Measurements from ENCODE around the gene MB21D2. TPM values are rescaled to one million over a fixed set of nuclear protein-coding genes. Genes with fewer than 3 reads are reported as not detected.

Gene MB21D2
- total RNA-seq, 1 donor from 2014 or later: 106 TPM

DNA sequence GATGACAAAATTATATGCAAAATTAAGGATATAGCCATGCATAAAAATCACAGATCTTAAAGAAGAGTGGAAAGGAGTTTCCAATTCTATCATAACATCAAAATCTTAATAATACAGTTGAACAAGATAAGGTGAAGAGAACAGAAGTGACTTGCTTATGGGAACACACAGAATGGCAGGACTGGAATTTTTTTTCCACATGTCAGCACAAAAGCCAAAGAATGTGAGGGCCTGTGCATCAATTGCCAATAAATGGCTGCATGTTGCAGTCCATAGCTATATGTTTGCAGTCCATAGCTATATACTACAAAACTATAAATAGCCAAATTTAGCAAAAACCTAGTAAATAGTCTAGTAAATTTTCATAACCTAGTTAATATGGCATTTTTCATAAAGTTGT lies 10.4 kb upstream of the MB21D2 start:
- FAIRE-seq (no peak), DNase-seq (ENCODE audit: low spot score in 2 of 2) (no peak)

DNA sequence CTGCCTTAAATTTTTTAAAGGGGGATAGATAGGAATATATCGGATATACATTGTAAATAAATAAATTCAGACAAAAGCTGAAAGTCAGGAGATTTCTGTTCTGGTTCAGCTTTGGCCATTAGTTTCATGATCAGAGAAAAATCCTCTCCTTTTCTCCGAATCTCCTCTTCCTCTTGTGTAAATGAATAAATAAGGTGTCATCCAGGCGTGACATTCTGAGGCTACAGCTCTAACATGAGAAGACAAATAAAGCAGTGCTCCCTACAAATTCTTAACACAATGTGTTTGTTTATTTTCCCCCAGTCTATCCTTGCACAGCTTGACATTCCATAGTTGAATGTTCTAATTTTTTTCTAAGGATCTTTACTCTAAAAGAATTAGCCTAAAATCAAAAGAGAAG lies 9.4 kb upstream of the MB21D2 start:
- FAIRE-seq (no peak), DNase-seq (ENCODE audit: low spot score in 2 of 2) (no peak)

DNA sequence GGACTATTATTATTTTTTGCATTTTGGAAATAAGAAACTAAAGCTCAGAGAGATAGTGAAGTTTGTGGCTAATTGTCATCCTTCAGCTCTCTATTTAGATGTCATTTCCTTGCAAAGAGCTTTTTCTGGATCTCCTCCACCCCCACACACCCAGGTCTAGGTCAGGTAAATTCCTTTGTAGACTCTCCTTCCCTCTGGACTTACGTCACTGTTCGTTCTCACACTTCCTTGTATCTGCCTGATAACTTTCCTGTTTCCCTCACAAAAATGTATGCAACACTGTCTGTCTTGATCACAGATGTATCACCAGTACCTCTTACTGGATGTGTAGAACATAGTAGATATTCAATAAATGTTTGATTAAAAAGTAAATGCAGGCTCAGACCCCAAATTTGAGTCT lies 6.1 kb upstream of the MB21D2 start:
- DNase-seq (ENCODE audit: low spot score in 2 of 2) (no peak), FAIRE-seq (no peak)

DNA sequence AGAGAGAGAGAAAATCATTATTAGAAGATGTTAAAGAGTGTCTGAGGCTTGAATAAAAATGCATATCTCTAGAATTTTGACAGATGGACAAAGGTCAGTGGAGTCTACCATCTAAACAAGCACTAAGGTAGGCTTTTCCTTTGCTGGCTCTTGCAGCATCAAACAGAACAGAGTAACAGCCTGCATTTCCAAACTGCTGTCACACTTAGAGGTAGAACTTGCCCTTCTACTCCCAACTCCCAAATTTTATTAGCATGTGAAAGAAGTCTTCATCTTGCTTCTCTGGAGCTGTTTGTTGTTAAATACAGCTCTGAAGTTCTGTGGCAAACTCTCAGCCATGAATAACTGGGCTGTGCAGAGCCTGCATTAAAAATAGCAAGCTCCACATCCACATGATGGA lies 4.1 kb upstream of the MB21D2 start:
- FAIRE-seq (no peak), DNase-seq (ENCODE audit: low spot score in 2 of 2) (no peak)

DNA sequence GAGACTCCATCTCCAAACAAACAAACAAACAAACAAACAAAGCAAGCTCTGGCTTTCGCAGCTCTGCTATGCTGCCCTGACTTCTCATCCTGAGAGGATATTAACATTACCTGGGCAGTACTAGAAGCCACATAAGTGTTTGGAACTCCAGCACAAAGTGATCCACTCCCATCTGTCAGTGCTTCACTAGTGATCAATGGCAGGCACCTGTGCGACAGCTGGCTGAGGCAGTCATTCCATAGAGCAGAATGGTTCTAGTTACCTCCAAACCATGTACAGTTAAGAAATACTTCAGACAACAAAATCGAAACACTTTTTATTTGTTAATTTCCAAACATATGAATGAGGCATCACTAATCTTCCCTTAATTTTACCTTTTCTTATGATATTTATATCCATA lies 2.8 kb upstream of the MB21D2 start:
- no peak for FAIRE-seq

DNA sequence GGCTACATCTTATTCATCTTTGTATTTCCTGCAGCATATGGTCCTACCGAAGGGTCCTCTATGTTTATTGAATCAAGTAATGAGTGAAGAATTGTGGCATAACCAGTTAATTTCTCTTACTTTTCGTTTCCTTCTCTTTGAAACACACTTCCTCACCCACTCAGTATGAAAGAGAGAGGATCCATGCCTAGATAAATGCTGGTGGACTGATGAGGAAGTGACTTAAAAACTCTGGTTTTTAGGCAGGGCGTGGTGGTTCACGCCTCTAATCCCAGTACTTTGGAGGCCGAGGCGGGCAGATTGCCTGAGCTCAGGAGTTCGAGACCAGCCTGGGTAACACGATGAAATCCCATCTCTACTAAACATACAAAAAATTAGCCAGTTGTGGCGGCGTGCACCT lies 2.2 kb upstream of the MB21D2 start:
- no peak for FAIRE-seq
- no peak for DNase-seq (ENCODE audit: low spot score in 2 of 2)

More for the DNA sequence above, 2.8 kb upstream of the MB21D2 start:
- DNase-seq (ENCODE audit: low spot score in 2 of 2): no peak

DNA sequence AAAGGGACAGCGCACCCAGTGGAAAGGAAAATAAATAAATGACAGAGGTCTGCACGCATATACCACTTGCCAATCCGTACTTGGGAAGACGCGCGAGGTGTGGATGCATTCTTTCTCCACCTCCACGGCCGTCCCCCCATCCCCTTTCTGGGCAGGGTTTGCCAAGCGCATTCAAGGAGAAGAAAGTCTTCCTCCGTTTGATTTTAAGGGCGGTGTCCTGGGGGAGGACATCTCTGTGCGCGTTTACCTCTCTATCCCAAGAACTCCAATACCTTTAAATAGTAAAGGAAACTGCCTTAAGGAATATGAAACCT lies 576 bp upstream of the MB21D2 start:
- DNase-seq (ENCODE audit: low spot score in 2 of 2) (no peak), FAIRE-seq (no peak)

DNA sequence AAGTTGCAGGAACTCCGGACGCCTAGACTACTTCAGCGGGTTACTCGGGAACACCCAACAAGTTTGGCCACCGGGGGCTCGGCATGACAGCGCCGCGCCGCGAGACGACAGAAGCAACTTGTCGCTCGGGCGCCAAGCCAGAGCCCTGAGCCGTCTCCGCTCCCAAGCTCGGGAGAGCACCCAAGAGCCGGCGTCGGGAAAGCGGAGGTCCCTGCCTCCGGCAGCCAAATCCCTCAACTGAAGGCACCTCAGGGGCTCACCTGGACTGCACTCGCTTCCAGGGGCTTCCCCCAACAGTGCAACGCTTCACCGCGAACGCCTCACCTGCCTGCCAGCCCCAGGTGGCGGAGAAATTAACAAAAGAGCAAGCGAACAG lies 640 bp downstream of the MB21D2 start:
- DNase-seq (ENCODE audit: low spot score in 2 of 2): peak; percentile 41 to 62
- no peak for FAIRE-seq

DNA sequence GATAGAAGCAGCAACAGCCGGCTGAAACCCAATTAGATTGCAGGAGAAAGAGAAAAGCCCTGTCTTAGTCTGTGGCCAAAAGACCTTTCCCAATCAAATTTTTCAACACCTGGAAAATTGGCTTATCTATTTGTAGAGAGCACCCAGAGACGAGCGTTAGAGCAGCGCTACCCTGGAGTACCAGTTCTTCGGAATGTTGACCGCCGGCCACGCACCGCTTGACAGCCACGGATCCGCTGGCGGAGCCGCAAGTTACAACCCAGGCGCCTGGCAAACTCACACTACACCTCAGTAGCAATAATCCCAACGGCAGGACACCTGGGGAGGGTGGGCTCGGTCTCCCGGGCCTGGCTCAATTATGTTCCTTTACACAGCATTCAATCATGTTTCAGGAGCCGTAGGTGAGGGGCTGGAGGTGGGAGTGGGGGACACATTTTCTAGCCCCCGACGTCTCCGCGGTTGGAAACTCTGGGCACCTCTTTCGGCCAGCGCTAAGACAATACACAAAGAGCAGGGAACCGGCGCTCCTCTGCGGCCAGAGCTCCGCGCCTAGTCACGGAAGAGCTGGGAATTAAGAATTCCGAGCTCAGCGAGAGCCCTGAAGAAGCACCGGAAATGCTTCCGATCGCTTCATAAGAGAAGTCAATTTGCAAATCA lies 1.2 kb downstream of the MB21D2 start:
- no peak for DNase-seq (ENCODE audit: low spot score in 2 of 2)
- FAIRE-seq: no peak

DNA sequence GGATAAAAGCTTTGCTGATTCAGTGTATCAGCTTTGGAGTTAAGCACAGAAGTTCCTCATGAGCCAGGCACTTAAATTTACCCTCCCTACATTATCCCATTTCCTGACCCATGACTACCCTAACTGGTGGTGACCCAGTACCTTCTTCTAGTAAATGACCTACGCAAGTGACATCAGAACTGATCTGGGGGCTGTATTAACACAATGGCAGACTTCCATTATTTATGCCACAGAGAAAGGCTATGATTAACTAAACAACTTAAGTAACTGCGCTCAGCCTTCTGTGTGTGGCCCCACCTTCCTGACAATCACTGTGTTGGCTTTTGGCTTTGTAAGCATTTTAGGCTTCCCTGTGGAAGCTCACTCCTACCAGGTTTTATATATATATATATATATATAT lies 1.9 kb downstream of the MB21D2 start:
- DNase-seq (ENCODE audit: low spot score in 2 of 2): no peak
- no peak for FAIRE-seq

DNA sequence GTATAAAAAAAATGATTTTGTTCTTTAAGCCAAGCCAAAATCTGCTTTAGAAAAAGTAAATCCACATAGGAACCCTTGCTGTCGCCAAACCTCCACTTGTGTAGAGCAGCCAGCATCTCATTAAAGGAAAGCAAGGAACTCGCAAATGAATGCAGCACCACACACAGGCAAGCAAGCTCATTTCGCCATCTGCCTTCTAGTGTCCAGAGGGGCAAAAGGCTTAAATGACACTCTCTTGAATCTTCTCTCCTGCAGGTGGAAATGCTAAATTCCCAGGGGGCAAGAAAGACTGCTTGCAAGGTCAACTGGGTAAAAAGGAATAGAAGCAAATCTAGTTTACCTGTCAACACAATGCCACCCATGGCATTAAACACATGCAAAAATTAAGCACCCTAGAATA lies 2.4 kb downstream of the MB21D2 start:
- DNase-seq (ENCODE audit: low spot score in 2 of 2) (peak in 1 of 2 donors; percentile 35), FAIRE-seq (no peak)

DNA sequence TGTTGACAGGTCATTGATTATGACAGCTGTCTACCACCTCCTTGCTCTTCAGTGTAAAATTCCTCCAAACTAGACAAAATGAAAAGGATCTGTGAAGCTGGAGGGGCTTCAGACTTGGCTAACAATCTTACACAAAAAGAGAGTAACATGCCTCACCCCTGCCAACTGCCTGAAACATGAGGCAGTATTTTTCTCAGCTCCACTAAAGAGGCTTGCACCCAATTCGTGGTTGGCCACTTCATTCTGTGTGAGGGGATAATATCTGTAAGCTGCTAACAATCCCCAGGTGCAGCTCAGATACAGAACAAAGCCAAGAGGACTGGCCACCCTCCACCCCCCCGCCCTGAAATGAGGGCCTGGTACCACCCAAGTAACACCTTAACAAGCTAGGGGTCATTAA lies 2.8 kb downstream of the MB21D2 start:
- FAIRE-seq (no peak), DNase-seq (ENCODE audit: low spot score in 2 of 2) (no peak)

DNA sequence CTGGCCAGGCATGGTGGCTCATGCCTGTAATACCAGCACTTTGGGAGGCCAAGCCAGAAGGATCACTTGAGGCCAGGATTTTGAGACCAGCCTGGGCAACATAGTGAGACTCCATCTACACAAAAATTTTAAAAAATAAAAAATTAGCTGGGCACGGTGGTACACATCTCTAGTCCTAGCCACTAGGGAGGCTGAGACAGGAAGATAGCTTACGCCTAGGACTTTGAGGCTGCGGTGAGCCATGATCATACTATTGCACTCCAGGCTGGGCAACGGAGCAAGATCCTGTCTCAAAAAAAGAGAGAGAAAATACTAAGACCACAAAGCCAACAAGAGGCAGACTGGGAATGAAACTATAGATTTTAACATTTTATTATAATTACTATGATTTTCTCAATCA lies 4.1 kb downstream of the MB21D2 start:
- no peak for DNase-seq (ENCODE audit: low spot score in 2 of 2)
- FAIRE-seq: no peak

DNA sequence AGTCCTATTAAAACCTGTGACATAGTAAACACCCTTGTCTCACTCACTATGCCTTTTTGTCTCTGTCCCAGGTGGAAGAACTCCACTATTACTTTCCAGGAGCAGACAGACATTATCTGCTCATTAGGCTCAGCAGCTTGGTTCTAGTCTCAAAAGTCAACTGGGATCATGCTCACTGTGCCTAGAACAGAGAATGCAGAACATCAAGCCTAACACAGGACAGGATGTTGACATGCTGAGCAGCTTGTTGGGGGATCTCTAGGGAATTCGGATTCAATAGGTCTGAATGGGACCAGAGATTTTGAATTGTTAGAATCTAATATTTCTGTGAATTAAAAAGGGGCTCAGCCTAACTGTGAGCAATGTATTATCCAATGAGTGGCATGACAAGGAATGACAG lies 6.4 kb downstream of the MB21D2 start:
- FAIRE-seq: no peak
- no peak for DNase-seq (ENCODE audit: low spot score in 2 of 2)

DNA sequence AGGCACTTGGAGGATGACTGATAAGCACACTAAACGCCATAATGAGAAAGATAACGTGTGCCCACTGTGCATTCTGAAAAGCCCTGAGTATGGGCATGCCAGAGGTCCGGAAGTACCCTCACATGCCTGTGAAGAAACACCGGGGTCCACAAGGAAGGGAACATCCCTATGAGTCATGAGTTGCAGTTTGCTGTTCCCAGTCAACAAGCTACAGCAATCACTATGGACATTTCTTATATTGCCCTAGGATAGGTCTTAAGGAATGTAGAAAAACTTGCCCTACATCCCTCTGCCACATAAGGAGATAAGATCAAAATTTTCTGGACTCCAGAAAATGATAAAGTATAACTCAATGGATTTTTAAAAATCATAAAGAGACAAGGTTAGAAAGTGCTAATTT lies 9.9 kb downstream of the MB21D2 start:
- no peak for DNase-seq (ENCODE audit: low spot score in 2 of 2)
- no peak for FAIRE-seq

DNA sequence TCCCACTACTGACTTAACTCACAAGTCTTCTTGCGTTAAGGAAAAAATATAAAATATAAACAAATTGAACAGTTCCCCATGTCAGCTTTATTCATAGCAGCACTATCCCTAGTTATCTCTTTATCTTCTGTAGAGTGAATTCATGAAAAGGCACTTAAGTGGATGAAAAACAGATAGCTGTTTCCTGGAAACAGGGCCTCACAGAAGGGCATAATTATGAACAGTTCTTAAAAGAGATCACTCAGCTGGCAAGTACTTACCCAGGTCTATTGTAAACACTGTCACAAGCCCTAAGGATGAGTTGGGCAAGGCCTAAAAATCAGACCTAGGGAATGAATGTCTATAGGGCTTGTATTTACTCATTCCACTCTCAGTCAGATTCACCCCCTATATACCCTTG lies 10.7 kb downstream of the MB21D2 start:
- DNase-seq (ENCODE audit: low spot score in 2 of 2): no peak
- no peak for FAIRE-seq

DNA sequence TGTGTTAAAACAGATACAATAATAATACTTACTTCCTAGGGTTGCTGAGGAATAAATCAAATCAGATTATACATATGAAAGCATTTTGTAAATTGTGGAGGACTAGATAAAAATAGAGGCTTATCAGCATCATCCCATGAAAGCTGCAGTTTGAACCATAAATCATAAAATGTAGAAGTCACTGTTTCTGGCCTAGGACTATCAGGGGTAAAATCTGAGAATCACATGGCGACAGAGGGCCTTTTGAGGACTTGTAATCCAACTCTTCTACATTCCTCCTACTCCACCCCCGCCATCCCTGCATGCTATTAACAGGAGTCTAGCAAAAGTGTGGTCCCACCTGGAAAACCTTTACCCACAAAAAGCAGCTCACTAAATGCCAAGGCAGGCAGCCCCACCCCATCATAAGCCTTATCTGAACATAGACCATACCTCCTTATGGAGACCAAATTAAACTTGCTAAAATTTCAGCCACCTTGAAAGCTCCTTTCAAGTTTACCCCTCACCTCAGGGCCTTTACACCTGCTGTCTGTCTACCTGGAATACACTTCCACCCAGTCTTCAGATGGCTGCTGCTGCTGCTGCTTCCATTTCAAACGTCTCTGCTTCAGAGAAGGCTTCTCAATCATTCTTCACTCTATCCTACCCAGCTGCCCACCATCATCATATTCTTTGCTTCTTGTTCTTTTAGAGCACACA lies 11.5 kb downstream of the MB21D2 start:
- DNase-seq (ENCODE audit: low spot score in 2 of 2) (no peak), FAIRE-seq (no peak)

DNA sequence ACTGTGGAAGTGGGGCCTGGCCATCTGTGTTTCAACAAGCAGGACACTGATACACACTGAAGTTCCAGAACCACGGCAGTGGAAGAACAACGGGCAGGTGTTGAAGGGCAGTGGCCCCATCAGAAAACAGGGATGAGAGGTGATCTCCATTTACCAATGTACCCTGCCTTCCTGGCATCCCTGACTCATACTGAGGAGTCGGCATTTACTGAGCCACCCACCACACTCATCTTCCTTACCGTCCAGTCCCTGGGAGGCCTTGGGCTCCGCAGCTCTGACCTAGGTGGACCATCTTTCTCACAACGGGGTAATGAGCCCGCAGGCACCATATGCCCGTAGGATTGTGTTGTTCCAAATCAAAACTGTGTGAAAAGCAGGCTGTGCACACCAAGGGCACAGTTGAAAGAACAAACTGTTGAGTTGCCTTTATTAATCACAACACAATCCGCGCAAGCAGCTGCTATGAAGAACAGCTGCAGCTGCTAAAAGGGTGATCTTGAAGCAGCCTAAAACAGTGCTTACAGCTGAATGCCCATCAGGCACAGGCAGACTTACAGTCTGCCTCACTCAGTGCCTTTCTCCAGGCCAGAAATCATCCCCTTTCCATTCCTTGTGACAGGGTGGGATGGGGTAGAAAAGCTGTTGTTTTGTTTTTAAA lies 12.9 kb downstream of the MB21D2 start:
- DNase-seq (ENCODE audit: low spot score in 2 of 2): no peak
- no peak for FAIRE-seq

DNA sequence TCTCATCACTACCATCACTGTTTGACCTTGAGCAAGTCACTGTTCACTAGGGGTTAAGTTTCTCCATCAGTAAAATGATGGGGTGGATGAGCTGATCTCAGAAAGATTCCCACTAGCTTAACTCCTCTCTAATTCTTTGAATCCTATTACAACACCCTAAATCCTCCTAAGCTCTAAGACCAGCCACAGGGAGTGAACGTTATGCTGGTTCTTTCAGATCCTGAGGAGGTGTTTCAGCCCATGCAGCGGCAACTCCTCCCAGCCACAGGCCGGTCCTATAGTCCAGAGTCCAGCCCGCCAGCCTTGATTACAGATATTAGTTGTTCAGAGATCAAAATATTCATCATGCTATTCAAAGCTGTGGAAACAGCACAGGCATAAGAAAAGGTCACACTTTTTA lies 15.1 kb downstream of the MB21D2 start:
- no peak for DNase-seq (ENCODE audit: low spot score in 2 of 2)
- no peak for FAIRE-seq

DNA sequence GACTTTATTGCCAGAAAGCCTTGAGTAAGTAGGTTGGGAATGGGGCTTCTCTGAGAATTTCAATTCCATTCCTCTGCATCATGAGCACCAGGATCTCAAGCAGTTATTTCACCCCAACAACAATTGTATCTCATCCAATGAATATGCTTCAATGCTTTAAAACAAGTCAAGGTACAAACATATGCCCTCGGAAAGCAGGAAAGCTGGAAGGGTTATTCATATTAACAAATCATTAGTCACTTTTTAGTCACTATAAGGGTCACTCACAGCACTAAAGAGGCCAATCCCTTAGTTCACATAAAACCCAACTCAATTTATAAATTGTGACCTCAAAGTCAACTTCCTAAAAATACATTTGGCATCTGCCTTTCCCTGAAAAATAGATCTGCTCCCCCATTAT lies 16.2 kb downstream of the MB21D2 start:
- FAIRE-seq (no peak), DNase-seq (ENCODE audit: low spot score in 2 of 2) (no peak)

DNA sequence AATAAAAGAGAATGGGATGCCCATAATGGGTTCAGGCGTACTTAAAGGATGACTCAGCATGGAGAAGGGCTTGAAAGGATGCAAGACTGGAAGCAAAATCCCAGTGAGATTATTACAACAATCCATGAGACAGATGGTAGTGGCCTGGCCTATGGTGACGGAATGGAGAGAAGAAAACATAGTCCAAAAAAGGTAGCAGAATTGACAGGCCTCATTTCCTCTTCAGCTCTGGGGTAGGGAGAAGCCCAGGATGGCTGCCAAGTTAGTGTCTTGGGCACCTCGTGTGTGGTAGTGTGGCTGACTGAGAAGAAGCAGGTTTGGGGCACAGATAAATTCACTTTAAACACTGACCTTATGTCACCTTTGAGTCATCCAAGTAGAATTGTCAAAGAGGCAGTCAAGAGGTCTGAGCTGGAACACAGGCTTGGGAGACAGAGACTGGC lies 18.1 kb downstream of the MB21D2 start:
- no peak for FAIRE-seq
- DNase-seq (ENCODE audit: low spot score in 2 of 2): no peak

DNA sequence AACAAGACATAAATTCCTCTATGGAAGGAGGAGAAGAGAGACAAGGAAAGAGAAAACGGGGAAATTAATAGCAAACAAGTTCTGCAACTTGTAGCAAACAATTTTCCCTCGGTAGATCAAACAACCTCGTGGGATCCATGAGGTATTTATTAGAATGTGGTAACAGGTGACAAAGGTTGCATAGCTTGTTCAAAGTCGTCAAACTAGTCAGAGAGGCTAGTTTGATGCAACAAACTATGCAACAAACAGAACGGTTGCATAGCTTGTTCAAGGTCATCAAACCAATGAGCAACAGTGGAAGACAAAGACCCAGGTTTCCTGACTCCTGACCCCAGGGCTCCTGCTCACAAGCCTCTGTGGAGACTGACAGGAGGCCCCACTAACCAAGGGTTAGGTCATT lies 20.7 kb downstream of the MB21D2 start:
- DNase-seq (ENCODE audit: low spot score in 2 of 2): no peak
- FAIRE-seq: no peak

All from frontal cortex (tissue), 4 donors.